Calu3 (cell line): ENCODE results near the gene BBLN. TPM values are rescaled to one million over a fixed set of nuclear protein-coding genes. Genes with fewer than 3 reads are reported as not detected.
A peak's percentile ranks its signal among the peaks of the same experiment; 100 is the strongest.

Experiments used
- BruUV-seq: library from RNA; stranded (reverse); fragments of 400-500 nt; replicated peaks from 2 replicates; lab custom pipeline; 2021; lab: Mats Ljungman, UMichigan
- CTCF ChIA-PET: fragments of 300-600 bp; sonication (Branson Sonifier 250); formaldehyde crosslinking; loops from one replicate; lab custom pipeline; 2022; ENCODE audit warnings: antibody characterized with exemption; lab: Charles Lee
- DNase-seq: peaks from one replicate; pipeline ENCODE4 v3.0.0; 2022
- H3K27ac Mint-ChIP-seq: one replicate; pipeline ENCODE4 v1.8.0; 2022; ENCODE audit warnings: mixed read lengths; ENCODE audit not compliant: unreplicated experiment
- H3K27me3 Mint-ChIP-seq: one replicate; pipeline ENCODE4 v1.8.0; 2022; ENCODE audit warnings: mixed read lengths; ENCODE audit not compliant: unreplicated experiment
- H3K36me3 Mint-ChIP-seq: one replicate; pipeline ENCODE4 v1.8.0; 2022; ENCODE audit warnings: mild to moderate bottlenecking, moderate library complexity, mixed read lengths; ENCODE audit not compliant: insufficient read depth, unreplicated experiment
- H3K4me1 Mint-ChIP-seq: one replicate; pipeline ENCODE4 v1.8.0; 2022; ENCODE audit warnings: mild to moderate bottlenecking, low read depth, mixed read lengths; ENCODE audit not compliant: unreplicated experiment
- H3K4me3 Mint-ChIP-seq: one replicate; pipeline ENCODE4 v1.8.0; 2022; ENCODE audit warnings: mild to moderate bottlenecking, low read depth, moderate library complexity, mixed read lengths; ENCODE audit not compliant: unreplicated experiment
- H3K9me3 Mint-ChIP-seq: one replicate; pipeline ENCODE4 v1.8.0; 2022; ENCODE audit warnings: low read depth, mixed read lengths; ENCODE audit not compliant: unreplicated experiment
- intact Hi-C: fragments of 100-400 bp; cut with micrococcal nuclease; formaldehyde crosslinking; loops from one replicate; pipeline ENCODE4 v1.10.0; 2022; ENCODE audit not compliant: unreplicated experiment
- total RNA-seq: library from RNA; stranded (reverse); gene quantifications from 2 replicates; pipeline ENCODE4 v1.2.3, GENCODE V29; 2022
- TF ChIP-seq, protein P1 (sequence below): fragments of 200-600 bp; IDR thresholded peaks from one replicate; pipeline ENCODE4 v1.8.0; 2022; ENCODE audit warnings: antibody characterized with exemption; ENCODE audit not compliant: unreplicated experiment

Gene BBLN
- total RNA-seq, 1 experiment from 2014 or later, result 82.3 TPM

GRCh38 chr9:128151309-128152132 lies 8.5 kb upstream of the BBLN start:
- Mint-ChIP-seq H3K9me3 (no peaks in the 10 kb centered on the region), H3K27ac (peak overlapping the region; percentile 100), H3K27me3 (peaks cover 11% of the 10 kb centered on the region), H3K4me1 (peaks cover 32% of the 10 kb centered on the region), H3K36me3 (peaks cover 83% of the 10 kb centered on the region), H3K4me3 (peak overlapping the region; percentile 89)
- DNase-seq, result peak; percentile 35
- CTCF ChIA-PET, result no interaction called here
- intact Hi-C loops, result no loop called here
- no TSS peak for BruUV-seq
- TF ChIP-seq, protein P1, sequence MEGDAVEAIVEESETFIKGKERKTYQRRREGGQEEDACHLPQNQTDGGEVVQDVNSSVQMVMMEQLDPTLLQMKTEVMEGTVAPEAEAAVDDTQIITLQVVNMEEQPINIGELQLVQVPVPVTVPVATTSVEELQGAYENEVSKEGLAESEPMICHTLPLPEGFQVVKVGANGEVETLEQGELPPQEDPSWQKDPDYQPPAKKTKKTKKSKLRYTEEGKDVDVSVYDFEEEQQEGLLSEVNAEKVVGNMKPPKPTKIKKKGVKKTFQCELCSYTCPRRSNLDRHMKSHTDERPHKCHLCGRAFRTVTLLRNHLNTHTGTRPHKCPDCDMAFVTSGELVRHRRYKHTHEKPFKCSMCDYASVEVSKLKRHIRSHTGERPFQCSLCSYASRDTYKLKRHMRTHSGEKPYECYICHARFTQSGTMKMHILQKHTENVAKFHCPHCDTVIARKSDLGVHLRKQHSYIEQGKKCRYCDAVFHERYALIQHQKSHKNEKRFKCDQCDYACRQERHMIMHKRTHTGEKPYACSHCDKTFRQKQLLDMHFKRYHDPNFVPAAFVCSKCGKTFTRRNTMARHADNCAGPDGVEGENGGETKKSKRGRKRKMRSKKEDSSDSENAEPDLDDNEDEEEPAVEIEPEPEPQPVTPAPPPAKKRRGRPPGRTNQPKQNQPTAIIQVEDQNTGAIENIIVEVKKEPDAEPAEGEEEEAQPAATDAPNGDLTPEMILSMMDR, result no peak

- H3K36me3 Mint-ChIP-seq, result peaks cover 88% of the 10 kb centered on the region
- CTCF ChIA-PET, result interaction anchor here (0.6 kb wide), 1 partner anchor 211 kb away, joined by 4 read pairs; no protein-coding TSS in a partner anchor
These were observed 7.7 kb upstream of the BBLN start for GRCh38 chr9:128152133-128153059.

GRCh38 chr9:128153060-128153946 lies 6.8 kb upstream of the BBLN start:
- no peaks in the 10 kb centered on the region for H3K9me3 Mint-ChIP-seq
- peak overlapping the region; percentile 100 for H3K27ac Mint-ChIP-seq
- intact Hi-C loops, result no loop called here
- peaks cover 89% of the 10 kb centered on the region for H3K36me3 Mint-ChIP-seq
- peak overlapping the region; percentile 89 for H3K4me3 Mint-ChIP-seq
- H3K4me1 Mint-ChIP-seq, result peaks cover 25% of the 10 kb centered on the region
- CTCF ChIA-PET, result no interaction called here
- TF ChIP-seq, protein P1, result no peak
- H3K27me3 Mint-ChIP-seq, result peaks cover 11% of the 10 kb centered on the region
- no TSS peak for BruUV-seq
- DNase-seq, result peak; percentile 52

More at GRCh38 chr9:128152133-128153059, 7.7 kb upstream of the BBLN start:
- peaks cover 25% of the 10 kb centered on the region for H3K4me1 Mint-ChIP-seq
- H3K4me3 Mint-ChIP-seq, result peak overlapping the region; percentile 89
- peak overlapping the region; percentile 100 for H3K27ac Mint-ChIP-seq
- BruUV-seq, result no TSS peak
- peaks cover 11% of the 10 kb centered on the region for H3K27me3 Mint-ChIP-seq
- intact Hi-C loops, result no loop called here
- DNase-seq, result no peak
- TF ChIP-seq, protein P1, result no peak
- no peaks in the 10 kb centered on the region for H3K9me3 Mint-ChIP-seq
